Posterior vena cava (tissue), 2 donors: ENCODE data around the gene NF1. TPM values are rescaled to one million over a fixed set of nuclear protein-coding genes. Genes with fewer than 3 reads are reported as not detected.
"Not testable (repeated sequence)": the region's sequence is repeated elsewhere in the genome, so short reads cannot be mapped to it uniquely, and the experiment has no call there.

Source experiments
- DNase-seq: peaks from one replicate; pipeline ENCODE4 v3.0.0-alpha.2; 2020; ENCODE audit warnings: low spot score
- intact Hi-C, 2 donors: fragments of 100-400 bp; cut with DNase I; formaldehyde crosslinking; loops; one replicate each; pipeline versions ENCODE4 v1.14.1 to v1.14.2; 2022 to 2023
- total RNA-seq, 2 donors: library from RNA; stranded (reverse); fragmentation: NEBNext Ultra II Directional; extraction: Animal tissue kit (Norgen Biotek cat#: 25700); gene quantifications; one replicate each; pipeline ENCODE4 v1.2.1, GENCODE V29; 2021
- donor health status: DM: yes; HTN: yes; CAD: no.
- donor health status: DM: yes; HTN: yes; CAD: no.

Gene NF1
- total RNA-seq, 2 donors from 2014 or later = 47.7 to 70.1 TPM

DNA sequence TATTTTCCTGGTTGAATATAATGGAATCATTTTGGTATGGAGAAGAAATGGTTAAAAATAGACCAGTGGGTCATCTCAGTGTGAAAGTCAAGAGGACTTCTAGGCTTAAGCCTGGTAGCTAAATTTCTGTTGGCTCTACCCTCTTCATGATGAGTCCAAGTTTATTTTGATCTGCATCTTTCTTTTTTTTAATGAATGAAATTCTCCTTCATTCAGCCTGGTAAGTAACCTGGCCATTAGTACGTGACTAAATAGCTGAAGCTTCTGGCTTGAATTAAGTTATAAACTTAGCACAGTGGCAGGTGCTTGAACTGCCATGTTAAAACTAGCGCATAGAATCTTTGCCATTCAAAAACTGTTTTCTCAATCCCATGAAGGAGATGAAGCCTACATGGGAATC is 28.0 kb downstream of the NF1 start:
- intact Hi-C loops = no loop called here
- DNase-seq = no peak

DNA sequence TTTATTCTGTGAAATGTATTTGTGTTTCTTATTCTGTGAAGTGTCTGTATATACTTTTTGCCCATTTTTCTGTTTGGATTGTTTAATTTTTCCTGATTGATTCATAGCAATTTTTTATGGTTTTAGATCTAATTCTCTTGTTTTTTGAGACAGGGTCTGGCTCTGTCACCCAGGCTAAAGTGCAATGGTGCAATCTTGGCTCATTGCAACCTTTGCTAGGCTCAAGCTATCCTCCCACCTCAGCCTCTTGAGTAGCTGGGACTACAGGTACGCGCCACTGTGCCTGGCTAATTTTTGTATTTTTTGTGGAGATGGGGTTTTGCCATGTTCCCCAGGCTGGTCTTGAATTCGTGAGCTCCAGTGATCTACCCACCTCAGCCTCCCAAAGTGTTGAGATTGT is 31.5 kb downstream of the NF1 start:
- intact Hi-C loops = no loop called here
- no peak for DNase-seq

DNA sequence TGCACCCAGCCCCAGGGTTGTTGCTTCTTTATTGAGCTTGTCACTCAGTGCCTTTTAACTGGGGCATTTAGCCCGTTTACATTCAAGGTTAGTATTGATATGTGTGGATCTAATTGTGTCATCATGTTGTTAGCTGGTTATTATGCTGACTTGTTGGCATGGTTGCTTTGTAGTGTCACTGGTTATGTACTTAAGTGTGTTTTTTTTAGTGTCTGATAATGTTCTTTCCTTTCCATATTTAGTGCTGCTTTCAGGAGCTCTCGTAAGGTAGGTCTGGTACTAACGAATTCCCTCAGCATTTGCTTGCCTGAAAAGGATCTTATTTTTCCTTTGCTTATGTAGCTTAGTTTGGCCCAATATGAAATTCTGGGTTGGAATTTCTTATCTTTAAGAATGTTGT is 33.5 kb downstream of the NF1 start:
- intact Hi-C loops = no loop called here
- DNase-seq = no peak

DNA sequence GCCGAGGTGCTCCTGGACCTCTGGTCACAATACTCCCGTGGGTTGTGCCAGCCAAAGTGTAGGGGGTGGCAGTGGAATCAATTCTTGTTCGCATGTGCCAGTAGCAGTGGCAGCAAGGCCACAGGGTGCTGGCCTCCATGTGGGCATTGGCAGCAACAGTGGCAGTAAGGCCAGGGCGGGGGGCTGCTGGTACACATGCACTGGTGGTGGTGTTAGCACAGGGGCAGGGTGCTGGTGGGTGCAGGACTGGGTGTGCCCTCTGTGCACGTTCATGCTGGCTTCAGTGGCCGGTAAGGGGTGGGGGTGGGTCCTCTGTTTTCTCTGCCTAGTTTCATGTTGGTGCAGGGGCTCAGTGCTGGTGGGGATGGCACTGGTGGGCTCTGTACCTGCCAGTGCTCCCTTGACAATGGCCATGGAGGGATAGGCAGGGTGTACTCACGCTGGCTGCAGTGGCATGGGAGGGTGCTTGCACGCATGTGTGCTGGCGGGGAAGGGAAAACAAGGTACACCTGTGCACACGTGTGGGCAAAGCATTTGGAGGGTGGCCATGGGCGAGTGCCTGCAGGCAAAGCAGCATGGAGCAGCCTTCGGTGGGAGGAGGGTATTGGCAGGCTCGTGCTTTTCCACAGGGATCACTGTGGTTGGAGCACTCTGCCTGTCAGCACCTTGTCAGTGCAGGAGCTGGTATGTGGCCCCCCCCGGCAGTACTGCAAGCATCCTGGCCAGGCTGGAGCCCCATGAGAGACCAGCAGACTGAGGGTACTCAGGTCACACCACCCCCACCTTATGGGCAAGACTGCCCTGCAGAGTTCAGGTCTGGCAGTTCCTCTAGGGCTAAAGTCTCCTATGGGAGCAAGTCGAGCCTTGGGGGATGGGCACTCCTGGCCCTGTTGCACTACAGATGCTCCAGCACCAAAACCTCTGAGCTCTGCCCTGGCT is 35.8 kb downstream of the NF1 start:
- intact Hi-C loops = no loop called here
- no peak for DNase-seq

DNA sequence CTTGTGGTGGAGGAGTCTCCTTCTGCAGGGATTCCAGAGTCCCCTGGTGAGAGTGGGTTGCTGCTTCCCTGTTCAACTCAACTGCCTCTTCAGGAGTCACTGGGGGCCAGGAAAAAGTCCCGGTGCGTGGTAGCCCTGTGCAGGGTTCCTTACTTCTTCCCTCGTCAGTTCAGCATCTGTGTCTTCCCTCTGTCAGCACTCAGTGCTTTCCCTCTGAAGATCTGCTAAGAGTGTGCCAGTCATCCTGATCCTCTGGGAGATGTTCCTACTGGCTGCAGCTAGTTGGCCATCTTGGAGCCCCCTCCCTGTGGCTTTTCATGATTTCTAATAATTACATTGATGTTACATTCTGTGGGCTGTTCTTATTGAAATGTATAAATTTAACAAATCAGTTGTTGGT is 36.5 kb downstream of the NF1 start:
- intact Hi-C loops = no loop called here
- DNase-seq = no peak

DNA sequence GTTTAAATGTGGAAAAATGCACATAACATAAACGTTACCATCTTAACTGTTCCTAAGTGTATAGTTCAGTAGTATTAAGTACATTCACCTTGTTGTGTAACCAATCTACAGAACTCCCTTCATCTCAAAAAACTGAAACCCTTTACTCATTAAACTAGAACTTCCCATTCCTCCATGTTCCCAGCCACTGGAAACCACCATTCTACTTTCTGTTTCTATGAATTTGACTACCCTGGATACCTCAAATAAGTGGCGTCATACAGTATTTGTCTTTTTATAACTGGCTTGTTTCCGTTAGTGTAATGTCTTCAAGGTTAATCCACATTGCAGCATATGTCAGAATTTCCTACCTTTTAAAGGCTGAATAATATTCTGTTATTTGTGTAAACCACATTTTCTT is 38.2 kb downstream of the NF1 start:
- DNase-seq = no peak

DNA sequence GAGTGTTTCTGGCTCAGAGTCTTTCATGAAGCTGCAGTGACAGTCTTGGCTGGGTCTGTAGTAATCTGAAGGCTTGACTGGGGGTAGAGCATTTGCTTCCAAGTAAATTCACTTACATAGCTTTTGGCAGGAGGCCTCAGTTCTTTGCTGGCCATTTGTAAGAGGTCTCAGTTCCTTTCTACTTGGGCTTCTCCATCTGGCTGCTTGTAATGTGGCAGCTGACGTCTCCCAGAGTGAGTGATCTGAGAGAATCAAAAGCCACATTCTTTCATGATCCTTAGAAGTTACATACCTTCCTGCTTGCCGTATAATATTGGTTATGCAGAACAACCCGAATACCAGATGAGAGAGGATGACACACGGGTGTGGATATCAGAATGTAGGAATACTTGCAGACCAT is 39.8 kb downstream of the NF1 start:
- intact Hi-C loops = no loop called here
- DNase-seq = no peak

More for the DNA sequence above, 38.2 kb downstream of the NF1 start:
- intact Hi-C loops = no loop called here

DNA sequence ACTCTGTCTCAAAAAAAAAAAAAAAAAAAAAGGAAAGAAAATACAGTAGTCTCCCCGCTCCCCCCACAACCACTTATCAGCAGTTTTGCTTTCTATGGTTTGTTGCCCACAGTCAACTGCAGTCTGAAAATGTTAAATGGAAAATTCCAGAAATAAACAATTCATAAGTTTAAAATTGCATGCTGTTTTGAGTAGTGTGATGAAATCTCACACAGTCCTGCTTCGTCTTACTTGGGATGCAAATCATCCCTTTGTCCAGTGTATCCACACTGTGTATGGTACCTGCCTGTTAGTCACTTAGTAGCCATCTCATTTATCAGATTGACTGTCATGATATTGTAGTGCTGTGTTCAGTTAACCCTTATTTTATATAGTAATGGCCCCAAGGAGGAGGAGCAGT is 41.5 kb downstream of the NF1 start:
- intact Hi-C loops = no loop called here
- DNase-seq = no peak

DNA sequence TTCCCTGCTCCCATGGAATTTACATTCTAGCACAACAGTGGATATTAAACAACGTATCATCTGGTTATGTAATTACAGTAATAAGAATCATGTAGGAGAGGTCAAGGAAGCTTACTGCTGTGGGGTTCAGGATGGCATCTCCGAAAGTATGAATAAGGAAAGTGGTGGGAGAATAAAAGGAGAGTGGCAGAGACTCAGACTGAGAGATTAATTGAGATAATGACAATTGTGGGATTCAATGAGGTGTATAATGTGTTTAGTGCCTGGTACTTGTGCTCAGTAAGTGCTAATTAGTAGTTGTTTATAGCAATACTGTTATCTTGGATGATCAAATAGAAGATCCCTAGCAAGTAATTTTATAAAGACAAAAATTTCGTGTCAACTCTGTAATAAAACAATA is 45.3 kb downstream of the NF1 start:
- no peak for DNase-seq
- intact Hi-C loops = no loop called here

DNA sequence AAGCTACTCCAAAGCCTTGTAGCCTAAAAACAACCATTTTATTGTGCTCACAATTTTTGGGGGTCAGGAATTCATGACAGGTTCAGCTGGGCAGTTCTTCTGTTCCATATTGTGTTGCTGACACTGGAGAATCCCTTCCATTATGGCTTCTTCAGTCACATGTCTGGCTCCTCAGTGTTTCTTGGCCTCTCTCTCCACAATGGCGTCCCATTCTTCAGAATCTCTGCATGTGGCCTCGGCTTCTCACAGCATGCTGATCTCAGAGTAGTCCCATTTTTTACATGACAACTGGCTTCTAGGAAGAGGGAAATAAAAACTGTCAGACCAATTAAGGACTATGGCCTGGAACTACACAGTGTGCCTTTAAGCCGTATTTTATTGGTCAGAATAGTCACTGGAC is 49.7 kb downstream of the NF1 start:
- intact Hi-C loops = no loop called here
- no peak for DNase-seq

DNA sequence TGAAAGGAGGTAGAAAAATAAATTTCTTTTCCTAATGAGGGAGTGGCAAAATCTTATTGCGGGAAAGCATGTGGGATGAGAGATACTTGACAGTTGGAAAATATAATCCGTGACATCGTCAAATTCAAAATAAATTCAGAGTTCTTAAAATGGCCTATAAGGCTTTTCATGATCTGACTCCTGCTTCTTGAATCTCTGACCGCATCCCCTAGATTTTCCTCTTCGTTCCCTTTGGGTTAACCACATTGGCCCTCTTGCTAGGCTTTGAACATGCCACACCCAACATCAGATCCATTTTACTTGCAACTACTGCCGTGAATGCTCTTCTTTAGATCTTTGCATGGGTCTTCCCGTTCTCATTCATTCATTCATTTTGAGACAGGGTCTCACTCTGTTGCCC is 50.1 kb downstream of the NF1 start:
- intact Hi-C loops = no loop called here
- DNase-seq = no peak

DNA sequence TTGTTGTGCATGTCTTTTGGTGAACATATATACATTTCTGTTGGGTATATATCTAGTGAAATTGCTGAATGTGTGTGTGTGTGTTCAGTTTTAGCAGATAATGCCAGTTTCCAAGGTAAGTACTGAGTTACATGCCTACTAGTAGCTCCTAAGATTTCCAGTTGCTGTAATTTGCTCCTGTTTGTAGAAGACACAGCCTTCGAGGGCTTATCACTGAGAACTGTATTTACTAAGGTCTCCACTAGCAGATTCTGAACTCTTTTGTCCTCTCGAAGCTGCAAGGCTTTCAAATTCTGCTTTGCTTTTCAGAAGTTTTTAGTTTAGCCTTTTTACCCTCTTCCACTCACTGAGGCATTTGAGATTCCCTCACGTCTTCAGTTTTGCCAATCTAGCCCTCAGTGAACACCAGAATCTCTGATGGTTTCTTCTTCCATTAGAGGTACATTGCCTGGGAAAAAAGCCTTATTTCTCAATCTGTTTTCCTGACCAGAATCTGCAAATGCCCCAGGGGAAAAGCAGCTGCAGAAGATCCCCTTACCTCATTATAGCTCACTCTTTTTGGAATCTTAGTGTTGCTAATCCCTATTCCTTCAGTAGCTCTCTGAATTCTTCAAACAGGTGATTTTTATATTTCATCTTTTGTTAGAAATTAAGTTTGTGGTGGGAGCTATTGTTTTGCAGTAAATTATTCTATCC is 52.9 kb downstream of the NF1 start:
- intact Hi-C loops = no loop called here
- DNase-seq = no peak

DNA sequence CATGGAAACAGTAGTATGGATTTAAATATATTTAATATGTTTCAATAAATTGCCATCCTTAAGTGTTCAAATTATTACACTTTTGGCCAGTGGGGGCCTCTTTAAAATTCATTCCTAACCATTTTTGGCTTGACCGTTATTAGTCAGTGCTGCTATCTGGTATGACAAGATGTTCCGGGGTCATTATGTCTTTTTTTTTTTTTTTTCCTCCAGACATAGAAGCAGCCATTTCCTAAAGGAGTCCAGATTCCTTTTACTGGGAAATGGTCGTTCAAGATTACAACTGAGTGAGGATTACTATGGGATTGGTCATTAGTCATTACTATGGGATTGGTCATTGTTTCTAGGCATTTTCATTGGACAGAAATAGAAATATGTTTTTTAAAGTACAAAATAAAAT is 53.4 kb downstream of the NF1 start:
- no peak for DNase-seq
- intact Hi-C loops = no loop called here

DNA sequence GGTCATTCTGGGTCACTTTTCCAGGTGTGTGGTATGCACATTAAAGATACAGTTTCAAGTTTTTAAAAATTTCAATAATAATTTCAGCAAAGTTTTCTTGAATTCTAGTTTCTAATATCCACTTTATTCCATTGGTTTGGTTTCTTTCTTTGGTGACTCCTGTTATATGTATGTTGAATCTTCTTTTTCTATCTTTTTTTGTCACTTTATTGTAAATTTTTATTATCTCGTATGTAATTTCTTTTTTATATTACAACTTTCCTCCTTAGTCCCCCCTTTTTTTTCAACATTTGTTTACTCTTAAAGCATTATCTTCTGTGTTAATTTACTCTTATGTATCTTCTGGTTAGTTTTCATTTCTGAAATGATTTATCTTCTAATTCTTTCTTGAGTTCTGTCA is 57.5 kb downstream of the NF1 start:
- intact Hi-C loops = loop anchor here in 1 of 2 donors (2.0 kb wide), 1 partner anchor 27 kb away; no protein-coding TSS in a partner anchor

DNA sequence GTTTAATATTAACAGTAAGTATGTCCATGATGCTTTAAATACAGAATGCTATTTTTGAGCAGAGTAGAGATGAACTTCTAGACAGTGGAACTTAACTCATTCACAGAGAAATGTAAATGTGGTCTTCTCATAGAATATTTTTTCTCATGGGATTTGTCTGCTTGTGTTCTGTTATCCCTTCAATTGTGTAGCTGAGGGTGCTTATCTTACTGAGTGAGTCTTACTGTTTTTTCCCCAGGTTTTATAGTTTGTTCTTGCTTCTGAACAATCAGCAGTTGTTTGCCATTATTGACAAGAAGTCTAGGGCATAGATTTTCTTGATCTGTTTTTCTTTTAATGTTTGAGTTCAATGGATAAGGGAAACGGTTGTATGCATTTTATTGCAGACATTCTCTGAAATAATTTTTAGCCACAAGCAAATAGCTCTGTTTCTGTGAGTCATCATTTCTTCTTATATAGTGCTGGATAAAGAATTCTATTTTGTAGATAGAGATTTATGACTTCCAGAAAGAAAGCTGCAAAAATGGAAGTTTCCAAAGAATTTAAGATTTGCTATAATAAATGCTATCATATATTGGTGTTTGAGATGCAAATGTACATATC is 60.5 kb downstream of the NF1 start:
- intact Hi-C loops = no loop called here

More for the DNA sequence above, 57.5 kb downstream of the NF1 start:
- DNase-seq = no peak

DNA sequence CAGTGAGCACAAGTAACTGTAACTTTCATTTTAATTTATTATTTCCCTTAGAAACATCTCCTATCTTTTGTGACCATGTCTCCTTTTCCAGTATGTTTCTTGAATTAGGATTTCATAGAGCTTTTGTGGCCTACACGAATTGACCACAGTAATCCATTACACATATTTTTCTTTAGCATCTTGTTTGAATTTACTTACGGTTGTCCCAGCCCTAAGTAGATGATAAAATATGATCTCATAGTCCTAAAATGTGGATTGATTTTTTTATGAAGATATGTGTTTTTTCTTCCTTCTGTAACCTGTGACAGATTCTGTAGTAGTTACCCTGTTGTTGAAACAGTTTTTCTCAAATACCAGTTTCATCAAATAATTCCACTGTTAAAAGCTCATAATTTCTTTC is 61.5 kb downstream of the NF1 start:
- no peak for DNase-seq
- intact Hi-C loops = no loop called here

More for the DNA sequence above, 60.5 kb downstream of the NF1 start:
- DNase-seq = no peak

DNA sequence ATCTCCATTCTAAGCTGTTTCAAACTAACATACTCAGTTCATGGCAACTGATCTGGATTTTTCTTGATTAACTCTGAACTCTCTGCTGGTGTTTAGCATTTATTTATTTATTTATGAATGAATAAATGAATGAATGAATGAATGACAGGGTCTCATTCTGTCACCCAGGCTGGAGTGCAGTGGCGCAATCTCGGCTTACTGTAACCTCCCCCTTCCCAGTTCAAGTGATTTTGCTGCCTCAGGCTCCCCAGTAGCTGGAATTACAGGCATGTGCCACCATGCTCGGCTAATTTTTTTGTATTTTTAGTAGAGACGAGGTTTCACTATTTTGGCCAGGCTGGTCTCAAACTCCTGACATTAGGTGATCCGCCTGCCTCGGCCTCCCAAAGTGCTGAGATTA is 62.1 kb downstream of the NF1 start:
- intact Hi-C loops, DNase-seq: not testable (repeated sequence)

DNA sequence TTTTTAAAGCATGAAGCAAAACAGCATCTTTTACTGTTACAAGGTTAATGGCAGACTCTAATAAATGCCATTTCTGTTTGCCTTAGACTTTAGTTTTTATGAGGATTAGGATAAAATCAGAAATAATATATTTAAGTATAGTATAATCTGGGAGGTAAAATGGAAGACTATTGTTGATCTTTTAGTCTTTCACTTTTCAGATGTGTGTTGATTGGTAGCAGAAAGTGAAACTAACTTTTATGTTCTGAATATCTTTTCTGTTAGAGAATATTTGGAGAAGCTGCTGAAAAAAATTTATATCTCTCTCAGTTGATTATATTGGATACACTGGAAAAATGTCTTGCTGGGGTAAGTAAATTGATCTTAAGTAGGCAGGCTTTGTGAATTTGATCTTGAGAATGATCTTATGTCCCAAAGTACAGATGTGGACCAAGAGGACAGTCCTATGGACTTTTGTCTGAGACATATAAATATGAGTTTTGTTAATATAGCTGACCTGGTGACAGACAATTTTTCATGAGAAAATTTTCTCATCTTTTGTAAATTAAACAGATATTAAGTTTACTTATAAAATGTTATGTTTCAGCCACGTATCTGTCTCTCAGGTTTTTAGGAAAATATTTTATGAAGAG is 64.1 kb downstream of the NF1 start:
- no peak for DNase-seq
- intact Hi-C loops = no loop called here

DNA sequence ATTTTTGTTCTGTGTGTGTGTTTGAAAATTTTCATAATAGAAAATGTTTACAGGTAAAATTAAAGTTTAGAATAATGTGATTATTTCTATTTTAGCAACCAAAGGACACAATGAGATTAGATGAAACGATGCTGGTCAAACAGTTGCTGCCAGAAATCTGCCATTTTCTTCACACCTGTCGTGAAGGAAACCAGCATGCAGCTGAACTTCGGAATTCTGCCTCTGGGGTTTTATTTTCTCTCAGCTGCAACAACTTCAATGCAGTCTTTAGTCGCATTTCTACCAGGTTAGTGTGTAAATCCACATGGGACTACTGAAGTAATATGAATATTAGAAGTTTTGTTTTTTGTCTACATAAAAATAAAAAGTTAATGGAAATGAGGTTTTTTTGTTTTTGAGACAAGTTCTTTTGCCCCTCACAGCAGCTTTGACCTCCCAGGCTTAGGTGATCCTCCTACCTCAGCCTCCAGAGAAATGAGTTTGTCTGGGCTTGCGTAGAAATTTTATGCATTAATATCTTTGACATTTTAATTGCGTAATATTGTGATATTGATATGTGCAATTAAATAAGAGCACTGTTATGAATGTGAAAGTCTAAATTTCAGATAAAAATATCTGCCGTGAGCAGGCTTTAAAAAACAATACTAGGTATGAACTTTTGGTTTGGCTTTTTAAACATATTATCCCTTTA is 68.5 kb downstream of the NF1 start:
- intact Hi-C loops = no loop called here

More for the DNA sequence above, 68.5 kb downstream of the NF1 start:
- DNase-seq = no peak
